ENCODE measurements around the gene KCNRG. TPM values are rescaled to one million over a fixed set of nuclear protein-coding genes. Genes with fewer than 3 reads are reported as not detected.
"Not testable (repeated sequence)": the region's sequence is repeated elsewhere in the genome, so short reads cannot be mapped to it uniquely, and the experiment has no call there.

Gene KCNRG
- polyA plus RNA-seq (2013, experiment 1 of 2) = 0.70 TPM
- 0.66 TPM for polyA plus RNA-seq (2013, experiment 2 of 2)

GRCh38 chr13:50015258-50015657 is at the start of gene KCNRG:
Gene KCNRG (plus strand): TSS chr13:50015444. CDS start chr13:50015494, 50 bp downstream.
- Histone ChIP-seq H3K9me3 (ENCODE audit: control insufficient read depth, low read length) (no peaks in the 10 kb centered on the region), H3K4me1 (ENCODE audit: control insufficient read depth, insufficient read depth, low read length, poor library complexity, severe bottlenecking) (peaks cover 3% of the 10 kb centered on the region), H3K4me3 (ENCODE audit: extremely low read depth, insufficient read depth, low read length, poor library complexity, severe bottlenecking) (no peak within 1 kb of the TSS), H3K27ac (ENCODE audit: low read depth, low read length, severe bottlenecking) (peak within 1 kb of the TSS; percentile 43), H3K36me3 (ENCODE audit: control insufficient read depth, insufficient read depth, low read length) (peaks cover 54% of the 10 kb centered on the region)
- WGBS, 2 experiments (ENCODE audit: insufficient coverage in 2 of 2) = 65 to 87% methylated on average over 3 to 5 of the region's 5 CpGs

- Histone ChIP-seq H3K36me3 (ENCODE audit: control insufficient read depth, insufficient read depth, low read length) (no peaks in the 10 kb centered on the region), H3K4me1 (ENCODE audit: control insufficient read depth, insufficient read depth, low read length, poor library complexity, severe bottlenecking) (no peaks in the 10 kb centered on the region), H3K9me3 (ENCODE audit: control insufficient read depth, low read length) (no peaks in the 10 kb centered on the region), H3K4me3 (ENCODE audit: extremely low read depth, insufficient read depth, low read length, poor library complexity, severe bottlenecking) (no peak overlapping the region), H3K27ac (ENCODE audit: low read depth, low read length, severe bottlenecking) (no peak overlapping the region)
- WGBS, 2 experiments (ENCODE audit: insufficient coverage in 2 of 2) = 86 to 100% methylated on average over 1 to 3 of the region's 4 CpGs
Observed at GRCh38 chr13:49967456-49967855, 47.8 kb upstream of the KCNRG start.

- Histone ChIP-seq H3K4me1 (ENCODE audit: control insufficient read depth, insufficient read depth, low read length, poor library complexity, severe bottlenecking) (no peaks in the 10 kb centered on the region), H3K36me3 (ENCODE audit: control insufficient read depth, insufficient read depth, low read length) (no peaks in the 10 kb centered on the region), H3K9me3 (ENCODE audit: control insufficient read depth, low read length) (no peaks in the 10 kb centered on the region), H3K4me3 (ENCODE audit: extremely low read depth, insufficient read depth, low read length, poor library complexity, severe bottlenecking) (no peak overlapping the region), H3K27ac (ENCODE audit: low read depth, low read length, severe bottlenecking) (no peak overlapping the region)
- 80 to 82% methylated on average over 1 to 2 of the region's 4 CpGs for WGBS, 2 experiments (ENCODE audit: insufficient coverage in 2 of 2)
Observed at GRCh38 chr13:49972709-49973108, 42.5 kb upstream of the KCNRG start.

- WGBS, 2 experiments (ENCODE audit: insufficient coverage in 2 of 2) = no CpG with 5 or more reads among the region's 1 CpG
- H3K9me3 ChIP-seq (ENCODE audit: control insufficient read depth, low read length) = no peaks in the 10 kb centered on the region
Observed at GRCh38 chr13:49975826-49976225, 39.4 kb upstream of the KCNRG start.

GRCh38 chr13:49976314-49977258 is 38.7 kb upstream of the KCNRG start:
- H3K4me3 ChIP-seq (ENCODE audit: extremely low read depth, insufficient read depth, low read length, poor library complexity, severe bottlenecking) = no peak overlapping the region
- 31 to 81% methylated on average over 4 of the region's 8 CpGs for WGBS, 2 experiments (ENCODE audit: insufficient coverage in 2 of 2)
- H3K4me1 ChIP-seq (ENCODE audit: control insufficient read depth, insufficient read depth, low read length, poor library complexity, severe bottlenecking) = no peaks in the 10 kb centered on the region
- H3K27ac ChIP-seq (ENCODE audit: low read depth, low read length, severe bottlenecking) = no peak overlapping the region
- no peaks in the 10 kb centered on the region for H3K36me3 ChIP-seq (ENCODE audit: control insufficient read depth, insufficient read depth, low read length)
- H3K9me3 ChIP-seq (ENCODE audit: control insufficient read depth, low read length) = no peaks in the 10 kb centered on the region

More at GRCh38 chr13:49975826-49976225, 39.4 kb upstream of the KCNRG start:
- H3K4me1 ChIP-seq (ENCODE audit: control insufficient read depth, insufficient read depth, low read length, poor library complexity, severe bottlenecking) = no peaks in the 10 kb centered on the region
- no peaks in the 10 kb centered on the region for H3K36me3 ChIP-seq (ENCODE audit: control insufficient read depth, insufficient read depth, low read length)
- no peak overlapping the region for H3K4me3 ChIP-seq (ENCODE audit: extremely low read depth, insufficient read depth, low read length, poor library complexity, severe bottlenecking)
- no peak overlapping the region for H3K27ac ChIP-seq (ENCODE audit: low read depth, low read length, severe bottlenecking)

- Histone ChIP-seq H3K4me3 (ENCODE audit: extremely low read depth, insufficient read depth, low read length, poor library complexity, severe bottlenecking) (no peak overlapping the region), H3K36me3 (ENCODE audit: control insufficient read depth, insufficient read depth, low read length) (no peaks in the 10 kb centered on the region), H3K4me1 (ENCODE audit: control insufficient read depth, insufficient read depth, low read length, poor library complexity, severe bottlenecking) (no peaks in the 10 kb centered on the region), H3K27ac (ENCODE audit: low read depth, low read length, severe bottlenecking) (no peak overlapping the region), H3K9me3 (ENCODE audit: control insufficient read depth, low read length) (no peaks in the 10 kb centered on the region)
- WGBS, 2 experiments (ENCODE audit: insufficient coverage in 2 of 2) = 83 to 95% methylated on average over 1 to 3 of the region's 3 CpGs
Observed at GRCh38 chr13:49977992-49978391, 37.3 kb upstream of the KCNRG start.

- H3K36me3 ChIP-seq (ENCODE audit: control insufficient read depth, insufficient read depth, low read length) = no peaks in the 10 kb centered on the region
- no peak overlapping the region for H3K27ac ChIP-seq (ENCODE audit: low read depth, low read length, severe bottlenecking)
- no peak overlapping the region for H3K4me3 ChIP-seq (ENCODE audit: extremely low read depth, insufficient read depth, low read length, poor library complexity, severe bottlenecking)
- no peaks in the 10 kb centered on the region for H3K9me3 ChIP-seq (ENCODE audit: control insufficient read depth, low read length)
- no peaks in the 10 kb centered on the region for H3K4me1 ChIP-seq (ENCODE audit: control insufficient read depth, insufficient read depth, low read length, poor library complexity, severe bottlenecking)
Observed at GRCh38 chr13:49980266-49980665, 35.0 kb upstream of the KCNRG start.

GRCh38 chr13:49985129-49985528 is 30.1 kb upstream of the KCNRG start:
- H3K4me1 ChIP-seq (ENCODE audit: control insufficient read depth, insufficient read depth, low read length, poor library complexity, severe bottlenecking) = no peaks in the 10 kb centered on the region
- no peak overlapping the region for H3K27ac ChIP-seq (ENCODE audit: low read depth, low read length, severe bottlenecking)
- 100% methylated on average over 1 of the region's 2 CpGs; no CpG with 5 or more reads in 1 of the 2 experiments for WGBS, 2 experiments (ENCODE audit: insufficient coverage in 2 of 2)
- no peaks in the 10 kb centered on the region for H3K9me3 ChIP-seq (ENCODE audit: control insufficient read depth, low read length)
- no peak overlapping the region for H3K4me3 ChIP-seq (ENCODE audit: extremely low read depth, insufficient read depth, low read length, poor library complexity, severe bottlenecking)
- no peaks in the 10 kb centered on the region for H3K36me3 ChIP-seq (ENCODE audit: control insufficient read depth, insufficient read depth, low read length)

- no peak overlapping the region for H3K27ac ChIP-seq (ENCODE audit: low read depth, low read length, severe bottlenecking)
- no peak overlapping the region for H3K4me3 ChIP-seq (ENCODE audit: extremely low read depth, insufficient read depth, low read length, poor library complexity, severe bottlenecking)
- H3K9me3 ChIP-seq (ENCODE audit: control insufficient read depth, low read length) = no peaks in the 10 kb centered on the region
- 87 to 94% methylated on average over 5 of the region's 7 CpGs for WGBS, 2 experiments (ENCODE audit: insufficient coverage in 2 of 2)
- H3K4me1 ChIP-seq (ENCODE audit: control insufficient read depth, insufficient read depth, low read length, poor library complexity, severe bottlenecking) = no peaks in the 10 kb centered on the region
- no peaks in the 10 kb centered on the region for H3K36me3 ChIP-seq (ENCODE audit: control insufficient read depth, insufficient read depth, low read length)
Observed at GRCh38 chr13:49986471-49986870, 28.8 kb upstream of the KCNRG start.

GRCh38 chr13:49990612-49991011 is 24.6 kb upstream of the KCNRG start:
- not testable (repeated sequence) for H3K4me1 ChIP-seq (ENCODE audit: control insufficient read depth, insufficient read depth, low read length, poor library complexity, severe bottlenecking); H3K4me3 ChIP-seq (ENCODE audit: extremely low read depth, insufficient read depth, low read length, poor library complexity, severe bottlenecking); H3K36me3 ChIP-seq (ENCODE audit: control insufficient read depth, insufficient read depth, low read length); H3K27ac ChIP-seq (ENCODE audit: low read depth, low read length, severe bottlenecking); H3K9me3 ChIP-seq (ENCODE audit: control insufficient read depth, low read length)
- WGBS, 2 experiments (ENCODE audit: insufficient coverage in 2 of 2) = 95% methylated on average over 4 of the region's 6 CpGs; no CpG with 5 or more reads in 1 of the 2 experiments

- no peaks in the 10 kb centered on the region for H3K9me3 ChIP-seq (ENCODE audit: control insufficient read depth, low read length)
- no peak overlapping the region for H3K27ac ChIP-seq (ENCODE audit: low read depth, low read length, severe bottlenecking)
- H3K4me1 ChIP-seq (ENCODE audit: control insufficient read depth, insufficient read depth, low read length, poor library complexity, severe bottlenecking) = peaks cover 8% of the 10 kb centered on the region
- H3K36me3 ChIP-seq (ENCODE audit: control insufficient read depth, insufficient read depth, low read length) = peaks cover 3% of the 10 kb centered on the region
- H3K4me3 ChIP-seq (ENCODE audit: extremely low read depth, insufficient read depth, low read length, poor library complexity, severe bottlenecking) = no peak overlapping the region
Observed at GRCh38 chr13:49993111-49993510, 22.1 kb upstream of the KCNRG start.

All from mesodermal cell (in vitro differentiated cells).